Measurements from ENCODE around the gene GNAL.

Gene GNAL

DNA sequence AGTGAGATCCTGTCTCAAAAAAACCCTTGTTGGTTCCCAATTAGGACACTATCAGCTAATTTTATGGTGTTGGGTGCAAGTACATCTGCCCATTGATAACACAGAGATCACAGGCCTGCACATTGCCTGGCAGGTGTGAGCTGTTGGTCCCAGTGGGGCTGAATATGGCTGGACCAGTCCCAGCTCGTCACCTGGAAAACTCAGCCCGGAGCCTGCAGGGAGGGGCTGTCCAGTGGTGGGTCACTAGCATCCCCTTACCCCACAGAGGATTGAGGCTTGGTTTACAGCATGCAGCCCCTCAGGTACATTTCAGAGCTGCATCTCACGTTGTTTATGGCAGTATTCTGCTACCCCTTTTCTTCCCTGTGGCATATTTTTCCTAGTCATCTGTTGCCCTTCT, 121.3 kb downstream of the GNAL start:
- no peak for DNase-seq

DNA sequence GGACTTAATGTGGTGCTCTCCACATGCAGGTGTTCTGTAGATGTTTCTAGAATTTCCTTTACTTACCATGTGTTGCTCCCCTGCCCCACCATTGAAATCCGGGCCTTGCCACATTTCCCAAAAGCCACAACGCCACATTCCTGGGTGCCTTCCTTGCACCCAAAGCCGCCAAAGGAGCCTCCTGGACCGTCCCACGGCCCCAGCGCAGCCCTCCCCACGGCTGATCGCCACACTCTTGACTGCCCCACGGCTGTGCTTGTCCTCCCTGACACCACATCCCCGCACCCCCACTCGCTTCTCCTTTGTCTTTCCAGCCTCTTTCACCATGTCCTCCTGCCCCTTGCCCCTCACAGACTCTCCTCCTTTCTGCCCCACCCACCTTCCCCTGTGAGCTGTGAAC, 121.9 kb downstream of the GNAL start:
- no peak for DNase-seq

DNA sequence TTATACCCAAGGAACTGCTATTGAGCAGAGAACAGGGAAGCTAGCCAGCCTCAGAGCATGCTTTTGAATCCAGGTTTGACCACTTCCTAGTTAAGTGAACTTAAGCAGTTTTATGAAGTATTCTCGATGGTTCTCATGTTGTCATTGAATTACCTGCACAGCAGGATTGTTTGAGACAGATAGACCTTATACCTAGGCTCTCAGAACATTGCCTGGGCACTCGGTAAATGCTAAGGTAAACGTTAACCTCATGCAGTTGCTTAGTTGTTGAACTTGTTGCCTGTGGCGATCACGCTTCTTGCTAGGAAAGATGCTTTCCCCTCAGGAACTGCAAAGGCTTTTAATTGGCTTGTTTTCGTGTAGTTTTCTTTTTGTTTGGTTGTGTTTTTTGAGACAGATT, 128.2 kb downstream of the GNAL start:
- no peak for DNase-seq

DNA sequence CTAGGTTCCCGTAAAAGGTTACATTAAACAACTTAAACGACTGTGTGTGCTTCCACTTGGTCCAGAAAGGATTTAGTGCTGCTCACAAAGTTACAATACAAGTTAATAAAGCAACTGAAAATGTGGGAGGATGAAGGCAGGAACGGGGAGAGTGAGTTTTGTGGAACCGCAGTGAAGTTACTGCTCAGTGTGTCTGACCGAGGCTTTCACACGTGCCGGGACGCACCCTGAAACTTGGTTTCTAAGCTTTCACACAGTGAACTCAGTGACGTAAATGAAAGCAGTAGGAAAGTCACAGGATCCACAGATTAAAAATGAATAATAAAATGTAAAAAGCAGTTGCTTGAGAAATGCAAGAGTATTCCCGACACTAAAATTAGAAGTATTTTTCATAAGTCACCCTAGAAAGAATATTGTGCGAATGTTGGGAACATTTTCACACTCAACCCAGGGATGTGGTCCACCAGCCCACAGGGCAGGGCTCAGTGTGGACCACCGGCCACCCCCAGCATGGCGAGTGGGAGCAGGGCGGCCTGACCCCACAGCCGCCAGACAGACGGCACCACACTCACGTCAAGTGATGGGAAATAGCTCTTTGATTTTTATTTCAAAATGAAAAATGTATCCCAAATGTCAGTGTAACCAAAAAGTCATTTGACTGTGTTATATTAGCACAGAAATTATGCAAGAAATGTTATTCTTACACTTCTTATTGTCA, 129.6 kb downstream of the GNAL start:
- no peak for DNase-seq

DNA sequence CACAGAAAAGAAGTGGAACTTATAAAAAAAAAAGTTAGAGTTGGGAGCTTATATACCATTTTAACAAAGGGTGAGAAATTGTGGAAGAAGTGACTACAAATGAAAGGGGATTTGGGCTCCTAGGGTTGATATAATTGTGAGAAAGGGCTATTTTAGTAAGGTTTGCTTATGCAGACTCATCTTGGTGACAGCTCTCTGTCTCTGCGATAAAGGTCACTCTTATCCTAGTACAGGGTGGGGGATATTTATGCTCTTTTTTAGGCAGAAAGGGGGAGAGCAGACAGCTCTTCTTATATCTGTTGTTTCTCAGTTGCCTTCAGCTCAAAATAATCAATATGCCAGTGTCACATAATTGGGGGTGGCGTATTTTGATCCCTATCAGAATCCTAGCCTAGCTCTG, 130.9 kb downstream of the GNAL start:
- no peak for DNase-seq

DNA sequence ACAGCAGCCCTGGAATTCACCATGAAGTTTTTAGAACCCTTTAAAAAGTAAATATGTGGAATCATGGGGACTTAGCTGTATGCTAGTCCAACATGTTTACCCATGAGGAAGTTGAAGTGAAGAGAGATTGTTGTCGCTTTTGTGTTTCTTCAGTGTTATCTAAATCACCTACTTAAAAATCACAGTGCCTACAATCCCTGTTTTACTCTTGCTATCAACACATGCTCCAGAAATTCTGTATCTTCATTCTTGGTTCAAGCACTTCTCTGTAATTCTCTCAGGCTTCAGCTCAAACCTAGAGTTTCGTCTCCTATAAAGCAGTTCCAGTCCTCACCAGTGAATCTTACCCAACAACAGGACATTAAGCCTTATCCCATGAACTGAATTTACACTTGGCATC, 131.6 kb downstream of the GNAL start:
- DNase-seq, result no peak

DNA sequence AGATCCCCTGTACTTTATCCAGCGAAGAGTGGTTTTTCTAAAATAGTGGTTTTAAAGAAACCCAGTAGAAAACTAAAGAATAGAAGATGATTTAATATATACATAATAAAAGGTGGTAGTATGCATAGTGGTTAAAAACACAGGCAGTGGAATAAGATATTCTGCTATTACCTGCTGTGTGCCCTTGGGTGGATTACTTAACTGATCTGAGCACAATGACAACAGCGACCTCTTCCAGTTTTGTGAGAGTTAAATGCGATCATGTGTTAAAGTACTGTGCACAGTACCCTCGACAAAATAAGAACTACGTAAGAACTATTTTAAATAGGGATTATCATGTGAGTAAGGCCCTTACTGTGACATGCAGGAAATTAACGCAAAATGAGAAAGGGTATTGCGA, 132.1 kb downstream of the GNAL start:
- no peak for DNase-seq

DNA sequence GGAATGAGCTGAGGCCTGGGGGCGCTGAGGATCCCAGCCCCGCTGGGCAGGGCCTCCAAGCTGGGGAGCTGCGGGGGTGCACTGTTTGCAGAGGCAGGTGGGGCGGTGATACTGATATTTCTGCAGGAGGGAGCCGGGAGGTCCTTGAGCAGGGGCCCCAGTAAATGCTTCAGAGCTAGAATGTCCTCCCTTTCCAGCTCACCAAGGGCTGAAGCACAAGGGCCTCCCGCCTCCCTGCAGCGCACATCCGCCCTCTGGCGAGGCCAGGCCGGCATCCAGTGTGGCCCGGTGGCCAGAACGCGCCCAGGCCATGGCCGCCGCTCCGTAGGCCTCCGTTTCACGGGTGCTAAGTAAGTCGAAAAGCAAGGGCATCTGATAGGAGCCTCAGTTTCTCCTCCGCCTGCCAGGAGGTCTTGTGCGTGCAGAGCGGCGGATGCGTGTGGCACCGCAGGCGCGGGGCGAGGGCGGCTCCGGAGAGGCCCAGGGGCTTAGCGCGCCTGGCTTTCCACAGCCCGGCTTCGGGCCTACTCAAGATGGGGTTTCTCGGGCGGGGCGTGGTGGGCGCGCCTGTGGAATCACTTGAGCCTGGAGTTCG, 132.7 kb downstream of the GNAL start:
- no peak for DNase-seq

DNA sequence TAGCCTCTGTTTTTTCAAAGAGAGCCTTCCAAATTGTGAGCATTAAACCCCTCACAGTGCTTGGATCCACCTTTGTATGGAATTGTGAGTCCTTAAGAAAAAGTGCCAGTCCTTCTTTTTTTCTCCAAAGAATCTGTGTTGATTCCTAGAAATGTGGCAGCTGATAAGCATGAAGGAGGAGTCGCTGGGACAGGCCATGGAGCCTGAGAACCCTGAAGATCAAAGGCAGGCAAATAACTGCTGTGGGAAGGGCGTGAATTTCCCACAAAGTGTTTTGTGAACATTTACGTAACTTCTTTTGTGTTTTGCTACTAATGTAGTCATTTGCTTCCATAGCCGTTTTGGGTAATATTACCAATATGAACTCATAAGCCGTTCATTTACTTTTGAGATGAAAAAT, 134.5 kb downstream of the GNAL start:
- no peak for DNase-seq

DNA sequence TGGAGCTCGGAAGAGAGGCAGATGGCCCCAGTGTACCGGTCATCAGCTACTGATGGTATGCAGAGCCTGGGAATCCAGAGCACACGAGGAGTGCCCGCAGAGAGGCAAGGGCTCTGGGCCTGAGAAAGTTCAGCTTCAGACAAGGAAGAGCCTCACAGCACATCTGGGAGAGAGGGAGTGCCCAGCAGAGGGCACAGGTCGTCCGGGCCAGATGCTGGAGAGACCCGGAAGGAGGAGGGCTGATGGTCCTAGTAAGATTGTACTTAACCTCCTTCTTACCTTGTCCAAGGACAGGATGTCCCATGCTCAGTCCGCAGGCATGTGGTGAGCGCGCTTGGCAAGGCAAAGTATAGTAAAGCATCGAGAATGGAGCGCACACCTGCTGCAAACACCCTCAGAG, 137.8 kb downstream of the GNAL start:
- no peak for DNase-seq

DNA sequence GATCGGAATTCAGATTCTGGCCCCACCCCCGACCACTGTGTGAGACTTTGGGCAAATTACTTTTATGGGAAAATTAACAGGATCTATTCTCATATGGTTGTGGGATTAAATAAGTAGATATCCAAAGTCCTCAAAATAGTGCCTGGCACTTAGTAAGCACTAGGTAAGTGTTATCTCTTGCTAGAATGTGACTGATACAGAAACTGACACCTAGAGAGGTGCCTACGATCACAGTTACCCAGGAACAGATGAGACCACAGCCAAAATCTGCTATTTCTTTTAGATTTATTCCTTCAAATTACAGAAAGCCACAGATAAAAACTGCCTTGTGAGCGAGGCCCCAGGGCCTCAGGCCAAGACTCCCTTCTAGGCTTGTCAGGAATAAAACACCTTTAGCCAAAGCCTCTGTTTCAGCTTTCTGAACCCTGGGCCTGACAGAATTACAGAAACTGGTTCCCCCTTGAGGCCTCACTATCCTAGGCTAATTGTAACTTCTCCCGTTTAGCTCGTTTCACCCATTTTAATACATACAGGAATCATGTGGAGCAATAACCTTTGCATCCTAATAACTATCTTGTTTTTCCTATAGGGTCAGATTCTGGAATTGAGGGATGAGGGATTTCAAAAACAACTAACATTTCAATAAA, 139.8 kb downstream of the GNAL start:
- DNase-seq, result peak in 1 of 5 experiments; percentile 72

DNA sequence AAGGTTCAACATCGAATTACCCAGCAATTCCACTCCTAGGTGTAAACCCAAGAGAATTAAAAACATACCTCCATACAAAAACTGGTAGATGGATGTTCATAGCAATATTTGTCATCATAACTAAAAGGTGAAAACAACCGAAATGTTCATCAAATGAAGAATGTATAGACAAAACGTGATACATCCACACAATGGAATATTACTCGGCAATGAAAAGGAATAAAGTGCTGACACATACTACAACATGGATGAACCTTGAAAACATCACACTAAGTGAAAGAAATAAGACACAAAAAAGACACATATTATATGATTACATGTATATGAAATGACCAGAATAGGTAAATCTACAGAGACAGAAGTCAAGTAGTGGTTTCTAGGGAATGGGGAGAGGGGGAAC, 141.5 kb downstream of the GNAL start:
- no peak for DNase-seq

DNA sequence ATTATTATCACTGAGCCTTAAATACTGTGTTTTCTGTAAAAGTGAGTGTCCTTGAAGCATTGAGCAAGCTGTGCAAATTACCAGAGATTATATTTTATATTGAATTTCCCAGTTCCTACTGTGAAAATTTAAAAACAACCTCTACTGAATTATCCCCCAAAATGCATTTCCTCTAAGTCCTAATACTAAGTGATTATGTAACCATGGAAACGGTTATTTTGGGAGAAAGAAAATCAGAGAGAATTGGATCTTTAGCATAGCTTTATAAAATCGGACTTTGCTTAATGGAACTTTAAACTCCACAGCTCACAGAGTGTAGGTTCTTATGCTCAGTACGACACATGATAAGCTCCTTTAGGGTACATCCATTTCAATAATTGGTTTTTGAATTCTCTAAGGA, 142.9 kb downstream of the GNAL start:
- no peak for DNase-seq

DNA sequence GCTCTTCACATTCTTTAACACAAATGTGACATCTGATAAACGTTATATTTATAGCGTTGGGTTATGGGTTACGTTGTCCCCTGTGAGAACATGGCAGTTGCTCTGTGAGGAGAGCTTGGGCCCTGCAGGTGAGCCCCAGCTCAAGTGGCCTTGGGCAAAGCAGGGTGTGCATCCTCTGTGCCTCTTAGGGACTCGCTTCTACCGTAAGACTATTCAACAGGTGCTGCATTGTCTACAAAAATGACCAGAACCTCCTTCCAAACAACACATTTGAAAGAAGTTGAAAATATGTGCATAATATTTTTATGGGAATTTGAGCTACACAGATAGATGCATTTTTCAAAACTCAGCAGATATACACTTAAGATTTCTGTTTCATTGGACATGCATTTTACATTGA, 145.7 kb downstream of the GNAL start:
- DNase-seq, result no peak

DNA sequence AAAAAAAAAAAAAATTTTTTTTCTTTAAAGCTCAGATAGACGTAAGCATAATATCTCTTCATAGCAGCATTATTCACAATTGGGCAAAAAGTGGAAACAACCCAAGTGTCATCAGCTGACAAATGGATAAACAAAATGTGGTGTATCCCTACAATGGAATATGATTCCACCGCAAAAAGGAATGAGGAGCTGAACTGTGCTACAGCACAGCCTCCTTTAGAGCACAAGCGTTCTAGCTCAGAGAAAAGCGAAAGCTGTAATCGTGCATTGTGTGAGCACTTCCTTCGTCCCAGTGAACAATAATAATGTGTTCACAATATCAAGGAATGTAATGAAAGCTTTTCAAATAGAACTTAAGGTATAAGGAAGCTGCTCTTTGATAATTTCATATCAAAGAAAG, 150.5 kb downstream of the GNAL start:
- no peak for DNase-seq

DNA sequence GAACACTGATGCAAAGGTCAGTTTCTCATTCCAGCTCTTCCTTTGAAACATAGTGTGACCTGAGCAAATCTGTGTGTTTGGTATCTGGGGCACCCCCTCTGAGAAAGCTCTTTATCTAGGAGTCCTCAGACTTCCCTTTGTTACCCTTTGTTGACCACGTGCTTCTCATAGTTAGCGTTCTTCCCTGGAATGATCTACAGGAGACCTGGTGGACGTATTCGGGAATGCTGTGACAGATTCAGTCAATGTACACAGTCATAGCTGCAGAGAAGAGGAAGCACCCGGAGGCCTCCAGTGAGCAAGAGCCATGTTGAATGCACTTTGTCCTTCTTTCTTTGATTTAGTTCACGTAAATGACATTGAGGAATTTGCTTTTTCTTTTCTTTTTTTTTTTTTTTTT, 151.4 kb downstream of the GNAL start:
- no peak for DNase-seq

DNA sequence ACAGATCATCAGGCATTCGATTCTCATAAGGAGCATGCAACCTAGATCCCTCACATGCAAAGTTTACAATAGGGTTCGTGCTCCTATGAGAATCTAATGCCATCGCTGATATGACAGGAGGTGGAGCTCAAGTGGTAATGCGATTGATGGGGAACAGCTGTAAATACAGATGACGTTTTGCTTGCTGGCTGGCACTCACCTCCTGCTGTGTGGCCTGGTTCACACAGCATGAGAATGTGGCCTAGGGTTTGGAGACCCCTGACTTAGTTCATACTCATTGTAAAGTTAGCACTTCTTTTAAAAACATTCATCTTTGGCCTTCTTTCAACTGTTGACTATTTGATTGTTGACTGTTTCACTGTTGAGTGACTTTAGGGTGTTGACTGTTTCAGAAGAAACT, 153.5 kb downstream of the GNAL start:
- DNase-seq, result no peak

DNA sequence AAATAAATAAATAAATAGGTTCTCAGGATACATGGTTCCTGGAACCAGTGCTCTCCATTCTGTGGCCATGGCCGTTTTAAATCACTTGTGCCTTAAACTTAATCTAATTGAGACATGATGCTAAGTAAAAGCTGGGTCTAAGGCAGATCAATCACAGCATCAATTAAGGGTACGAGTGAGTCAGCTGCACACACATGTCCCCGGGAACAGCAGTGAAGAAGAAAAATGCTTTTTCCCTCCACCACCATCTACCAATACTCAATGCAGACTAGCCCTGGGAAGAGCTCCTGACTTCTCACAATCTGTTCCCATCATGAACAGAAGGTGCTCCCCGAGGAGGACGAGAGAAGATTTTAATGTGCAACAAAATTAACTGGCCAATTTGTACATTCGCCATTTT, 155.4 kb downstream of the GNAL start:
- no peak for DNase-seq

DNA sequence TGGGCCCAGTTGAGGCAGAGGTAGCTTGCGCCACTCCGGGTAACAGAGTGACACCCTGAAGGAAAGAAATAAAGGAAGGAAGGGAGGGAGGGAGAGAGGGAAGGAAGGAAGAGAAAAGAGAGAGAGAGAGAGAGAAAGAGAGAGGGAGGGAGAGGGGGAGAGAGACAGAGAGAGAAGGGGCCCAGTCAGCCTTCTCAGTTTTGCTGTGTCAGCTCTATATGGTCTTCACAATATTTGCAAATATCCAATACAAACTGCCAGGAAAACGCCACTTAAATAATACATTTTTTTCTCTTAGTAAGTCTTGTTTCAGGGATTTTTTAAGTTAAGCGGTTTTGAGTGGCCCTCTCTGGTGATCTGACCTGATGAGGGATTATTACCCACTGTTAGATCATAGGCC, 156.6 kb downstream of the GNAL start:
- DNase-seq, result no peak

DNA sequence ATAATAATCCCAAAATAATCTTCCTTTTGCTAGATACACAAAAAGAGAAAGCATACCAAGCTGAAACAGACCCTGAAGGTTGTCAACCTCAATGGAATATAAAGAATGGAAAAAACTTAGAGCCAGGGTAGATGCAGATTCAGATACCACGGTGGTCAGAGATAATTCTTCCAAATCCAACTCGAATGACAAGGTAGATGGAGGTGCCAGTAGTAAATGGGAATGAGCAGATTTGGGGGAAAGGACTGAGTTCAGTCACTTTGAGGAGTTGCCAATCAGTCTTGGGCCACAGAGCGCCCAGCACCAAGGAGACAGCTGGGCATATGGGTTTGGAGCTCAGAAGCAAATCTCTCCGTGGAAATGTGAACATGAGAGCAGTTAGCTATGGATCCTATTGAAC, 158.7 kb downstream of the GNAL start:
- no peak for DNase-seq

DNA sequence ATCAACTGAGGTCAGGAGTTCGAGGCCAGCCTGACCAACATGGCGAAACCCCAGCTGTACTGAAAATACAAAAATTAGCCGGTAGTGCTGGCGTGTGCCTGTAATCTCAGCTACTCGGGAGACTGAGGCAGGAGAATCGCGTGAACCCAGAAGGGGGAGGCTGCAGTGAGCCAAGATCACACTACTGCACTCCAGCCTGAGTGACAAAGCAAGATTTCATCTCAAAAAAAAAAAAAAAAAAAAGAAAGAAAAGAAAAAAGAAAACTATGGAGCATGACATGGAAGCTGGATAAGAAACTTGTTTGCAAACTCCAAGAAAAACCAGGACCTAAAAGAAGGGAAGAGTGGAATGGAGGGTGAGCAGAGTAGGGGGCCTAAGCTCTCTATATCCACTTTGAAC, 160.2 kb downstream of the GNAL start:
- DNase-seq, result no peak

DNA sequence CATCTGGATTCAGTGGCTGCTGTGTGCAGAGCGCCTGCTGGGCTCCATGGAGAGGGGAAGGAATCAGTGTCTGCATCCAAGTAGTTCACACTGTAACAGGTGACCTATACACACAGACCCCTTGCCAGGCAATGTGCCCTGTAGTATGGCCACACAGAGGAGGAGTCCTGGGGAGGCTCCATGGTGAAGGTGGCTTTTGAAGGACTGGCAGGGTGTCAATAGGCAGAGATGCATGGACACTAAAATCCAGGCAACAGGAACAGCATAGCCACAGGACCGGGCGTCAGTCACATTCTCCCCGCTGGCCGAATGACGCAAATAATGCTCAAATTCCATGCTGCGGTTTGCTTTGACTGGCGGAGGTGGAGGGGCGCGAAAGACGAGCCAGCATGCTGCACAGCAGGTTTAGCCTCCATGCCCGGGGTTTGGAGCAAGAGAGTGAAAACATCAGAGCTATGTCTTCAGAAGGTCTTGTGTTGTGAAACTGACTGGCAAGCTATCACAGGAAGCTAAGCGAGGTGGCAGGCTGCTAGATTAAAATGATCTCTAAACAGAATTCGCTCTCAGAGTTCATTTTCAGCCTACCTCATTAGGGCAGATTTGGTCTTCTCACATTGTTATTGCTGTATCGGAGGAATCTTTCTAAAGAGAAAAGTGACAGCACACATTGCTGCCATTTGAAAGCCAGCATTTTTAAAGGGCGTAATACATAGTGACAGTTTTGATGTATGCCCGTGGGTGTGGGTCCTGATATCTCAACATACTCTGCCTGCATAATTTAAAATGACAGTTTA, 161.0 kb downstream of the GNAL start:
- peak; percentile 28 to 77 (median 62) for DNase-seq

DNA sequence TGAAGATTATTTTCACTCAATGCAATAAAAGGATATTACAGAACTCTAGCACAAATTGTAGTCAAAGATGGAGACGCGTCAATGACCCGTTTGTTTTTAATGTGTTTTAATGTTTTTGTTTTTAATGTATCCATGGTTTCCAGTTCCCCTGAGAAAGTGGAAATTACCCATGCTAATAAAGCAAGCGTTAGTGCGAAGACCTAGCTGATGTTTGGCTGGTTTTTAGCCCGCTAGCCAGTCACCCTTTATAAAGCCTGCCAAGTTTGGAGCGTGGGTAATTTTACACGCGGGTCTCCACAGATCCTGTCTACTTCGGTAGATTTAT, 161.7 kb downstream of the GNAL start:
- no peak for DNase-seq
